Suprapubic skin (tissue), 4 donors: Measurements from ENCODE around the gene NDUFS7.

Experiments
- EP300 ChIP-seq: sonication (generic); formaldehyde crosslinking; IDR thresholded peaks from one replicate; pipeline ENCODE4 v1.6.1; 2017; ENCODE audit warnings: antibody characterized with exemption
- POLR2A ChIP-seq, 2 donors: fragments of 450-650 bp; IDR thresholded peaks; one replicate each; pipeline ENCODE4 v1.6.1; 2017; ENCODE audit warnings: antibody characterized with exemption in 2 of 2, mild to moderate bottlenecking in 2 of 2, moderate library complexity in 2 of 2
- POLR2AphosphoS5 ChIP-seq, 3 donors: sonication (generic); formaldehyde crosslinking; IDR thresholded peaks; one replicate each; pipeline ENCODE4 v1.6.1; 2017; ENCODE audit warnings: antibody characterized with exemption in 3 of 3
- TF ChIP-seq, protein P1 (sequence below), 2 donors: fragments of 200-600 bp in 1 of 2; fragments of 450-650 bp in 1 of 2; sonication (generic) in 1 of 2; IDR thresholded peaks; one replicate each; pipeline ENCODE4 v1.5.1; 2016 to 2019; ENCODE audit warnings: antibody characterized with exemption in 2 of 2, mild to moderate bottlenecking in 1 of 2, moderate library complexity in 1 of 2

DNA sequence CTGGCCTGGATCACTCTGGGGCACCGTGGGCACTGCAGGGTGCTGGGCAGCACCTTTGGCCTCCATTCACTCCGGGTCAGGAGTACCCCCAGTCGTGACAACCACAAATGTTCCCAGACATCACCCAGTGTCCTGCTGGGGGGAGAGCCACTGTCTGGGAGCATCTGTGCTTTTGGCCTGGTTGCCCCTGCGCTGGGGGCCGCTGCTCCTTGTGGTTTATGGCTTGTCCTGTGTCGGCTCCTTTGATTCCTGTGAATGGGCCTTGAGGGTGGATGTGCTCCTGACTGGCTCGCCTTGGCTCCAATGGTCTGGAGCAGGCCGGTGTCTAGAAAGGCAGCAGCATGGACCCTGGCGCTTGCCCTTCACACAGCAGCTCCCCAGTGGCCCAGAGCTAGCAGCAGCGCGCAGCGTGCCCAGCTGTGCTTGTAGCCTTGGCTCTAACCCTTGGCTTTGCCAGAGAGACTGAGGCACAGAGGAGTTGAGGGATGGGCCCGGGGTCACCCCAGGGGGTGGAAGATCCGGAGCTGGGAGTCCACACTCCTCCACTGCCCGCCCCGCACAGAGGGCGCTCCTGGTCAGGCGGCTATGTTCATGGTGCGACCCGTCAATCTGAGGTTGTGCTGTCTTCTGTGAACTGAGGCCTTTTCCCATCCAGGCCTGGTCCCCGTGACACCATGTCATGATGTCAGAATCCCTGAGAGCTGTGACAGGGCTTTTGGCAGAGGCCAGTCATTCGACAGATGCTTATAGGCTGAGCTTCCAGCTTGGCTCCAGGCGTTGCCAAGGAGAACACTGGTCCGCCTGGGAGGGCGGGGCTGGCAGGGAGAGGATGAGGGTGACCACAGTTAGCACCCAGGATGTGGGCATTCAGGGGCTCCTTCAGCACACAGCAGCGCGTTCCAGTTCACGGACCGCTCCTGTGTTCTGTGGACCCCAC, 27.8 kb downstream of the NDUFS7 start:
- TF ChIP-seq, protein P1, sequence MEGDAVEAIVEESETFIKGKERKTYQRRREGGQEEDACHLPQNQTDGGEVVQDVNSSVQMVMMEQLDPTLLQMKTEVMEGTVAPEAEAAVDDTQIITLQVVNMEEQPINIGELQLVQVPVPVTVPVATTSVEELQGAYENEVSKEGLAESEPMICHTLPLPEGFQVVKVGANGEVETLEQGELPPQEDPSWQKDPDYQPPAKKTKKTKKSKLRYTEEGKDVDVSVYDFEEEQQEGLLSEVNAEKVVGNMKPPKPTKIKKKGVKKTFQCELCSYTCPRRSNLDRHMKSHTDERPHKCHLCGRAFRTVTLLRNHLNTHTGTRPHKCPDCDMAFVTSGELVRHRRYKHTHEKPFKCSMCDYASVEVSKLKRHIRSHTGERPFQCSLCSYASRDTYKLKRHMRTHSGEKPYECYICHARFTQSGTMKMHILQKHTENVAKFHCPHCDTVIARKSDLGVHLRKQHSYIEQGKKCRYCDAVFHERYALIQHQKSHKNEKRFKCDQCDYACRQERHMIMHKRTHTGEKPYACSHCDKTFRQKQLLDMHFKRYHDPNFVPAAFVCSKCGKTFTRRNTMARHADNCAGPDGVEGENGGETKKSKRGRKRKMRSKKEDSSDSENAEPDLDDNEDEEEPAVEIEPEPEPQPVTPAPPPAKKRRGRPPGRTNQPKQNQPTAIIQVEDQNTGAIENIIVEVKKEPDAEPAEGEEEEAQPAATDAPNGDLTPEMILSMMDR (IDR thresholded peaks at IDR 0.05), result no peak
- TF ChIP-seq POLR2A (IDR thresholded peaks at IDR 0.05), result no peak
- no peak for TF ChIP-seq EP300
- no peak for TF ChIP-seq POLR2AphosphoS5 (IDR thresholded peaks at IDR 0.05)
